VCaP (cell line): Measurements from ENCODE around the gene ADGRG6.
A peak's percentile ranks its signal among the peaks of the same experiment; 100 is the strongest.

Experiments used
- H3K27ac ChIP-seq: fragments of 450-650 bp; 2 replicates; pipeline ENCODE4 v1.5.1; 2017
- TF ChIP-seq, protein P1 (sequence below): fragments of 450-650 bp; conservative IDR thresholded peaks from 2 replicates; pipeline ENCODE4 v1.5.1; 2017; ENCODE audit warnings: mild to moderate bottlenecking, moderate library complexity

Gene ADGRG6

DNA sequence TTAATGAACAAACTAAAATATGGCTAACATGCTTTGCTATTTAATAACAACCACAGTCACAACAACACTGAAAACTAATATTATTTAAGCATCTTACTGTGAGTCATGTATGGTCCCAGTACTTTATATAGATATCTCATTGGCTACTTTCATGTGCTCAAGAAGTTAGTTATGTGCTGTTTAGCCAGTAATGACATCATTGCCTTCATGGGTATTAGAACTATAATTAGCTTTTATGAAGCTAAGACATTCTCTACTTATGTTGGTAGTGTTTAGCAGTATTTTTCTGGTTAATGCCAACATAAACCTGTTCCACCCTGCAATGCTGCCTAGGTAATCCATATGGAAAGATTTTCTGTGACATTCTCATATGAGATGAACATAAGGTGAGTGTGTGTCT lies 56.1 kb downstream of the ADGRG6 start:
- H3K27ac ChIP-seq = no peak overlapping the region; the same call in 1 of the 2 replicates

DNA sequence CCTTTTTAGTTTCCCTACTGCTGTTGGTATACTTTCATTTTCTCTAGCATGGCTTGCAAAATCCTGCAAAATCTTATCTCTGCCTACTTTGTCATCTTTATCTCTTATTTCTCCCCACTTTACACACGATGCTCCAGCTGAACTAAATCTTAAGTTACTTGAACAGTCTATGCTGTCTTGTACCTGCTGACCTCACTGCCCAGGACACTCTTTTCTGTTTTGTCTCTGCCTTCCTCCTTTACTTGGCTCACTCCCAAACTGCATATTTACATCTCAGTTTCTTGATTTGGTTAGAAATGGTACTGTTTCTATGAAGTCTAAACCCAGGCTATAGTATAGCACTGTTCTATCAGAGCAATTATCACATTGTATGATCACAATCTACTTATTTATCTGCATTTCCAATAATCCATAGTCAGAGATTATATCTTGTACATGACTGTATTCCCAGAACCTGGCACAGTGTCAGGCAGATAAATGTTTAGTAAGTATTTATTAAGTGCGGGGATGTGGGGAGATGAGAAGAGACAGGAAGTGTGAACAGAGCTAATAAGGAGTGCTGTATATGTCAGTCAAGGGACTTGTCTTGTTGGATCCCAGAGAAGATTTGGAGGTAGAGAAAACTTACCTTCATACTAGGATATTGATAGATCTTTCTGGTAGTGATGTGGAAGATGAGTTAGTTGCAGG lies 57.6 kb downstream of the ADGRG6 start:
- TF ChIP-seq, protein P1, sequence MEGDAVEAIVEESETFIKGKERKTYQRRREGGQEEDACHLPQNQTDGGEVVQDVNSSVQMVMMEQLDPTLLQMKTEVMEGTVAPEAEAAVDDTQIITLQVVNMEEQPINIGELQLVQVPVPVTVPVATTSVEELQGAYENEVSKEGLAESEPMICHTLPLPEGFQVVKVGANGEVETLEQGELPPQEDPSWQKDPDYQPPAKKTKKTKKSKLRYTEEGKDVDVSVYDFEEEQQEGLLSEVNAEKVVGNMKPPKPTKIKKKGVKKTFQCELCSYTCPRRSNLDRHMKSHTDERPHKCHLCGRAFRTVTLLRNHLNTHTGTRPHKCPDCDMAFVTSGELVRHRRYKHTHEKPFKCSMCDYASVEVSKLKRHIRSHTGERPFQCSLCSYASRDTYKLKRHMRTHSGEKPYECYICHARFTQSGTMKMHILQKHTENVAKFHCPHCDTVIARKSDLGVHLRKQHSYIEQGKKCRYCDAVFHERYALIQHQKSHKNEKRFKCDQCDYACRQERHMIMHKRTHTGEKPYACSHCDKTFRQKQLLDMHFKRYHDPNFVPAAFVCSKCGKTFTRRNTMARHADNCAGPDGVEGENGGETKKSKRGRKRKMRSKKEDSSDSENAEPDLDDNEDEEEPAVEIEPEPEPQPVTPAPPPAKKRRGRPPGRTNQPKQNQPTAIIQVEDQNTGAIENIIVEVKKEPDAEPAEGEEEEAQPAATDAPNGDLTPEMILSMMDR = no peak
- H3K27ac ChIP-seq = peak overlapping the region; percentile 15; the same call in 1 of the 2 replicates

More for the DNA sequence above, 56.1 kb downstream of the ADGRG6 start:
- TF ChIP-seq, protein P1 = no peak

DNA sequence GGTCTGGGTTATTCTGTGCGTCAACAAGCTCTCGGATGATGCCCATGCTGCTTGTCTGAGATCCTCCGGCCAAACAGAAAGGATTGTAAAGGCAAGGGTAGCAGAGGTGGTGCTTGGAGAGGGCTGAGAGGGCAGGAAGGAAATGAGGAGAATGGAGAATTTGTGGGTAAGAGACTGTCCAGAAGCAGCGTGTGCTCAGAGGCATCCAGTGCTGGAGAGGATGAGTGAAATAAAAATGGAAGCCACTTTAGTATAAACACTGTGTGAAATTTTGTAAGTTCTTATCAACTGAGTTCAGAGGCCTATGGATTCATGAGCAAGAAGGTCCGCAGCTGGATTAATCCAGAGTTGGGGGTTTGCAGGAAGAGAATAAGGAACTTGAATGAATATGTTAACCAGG lies 59.5 kb downstream of the ADGRG6 start:
- H3K27ac ChIP-seq = no peak overlapping the region
- TF ChIP-seq, protein P1 = no peak

DNA sequence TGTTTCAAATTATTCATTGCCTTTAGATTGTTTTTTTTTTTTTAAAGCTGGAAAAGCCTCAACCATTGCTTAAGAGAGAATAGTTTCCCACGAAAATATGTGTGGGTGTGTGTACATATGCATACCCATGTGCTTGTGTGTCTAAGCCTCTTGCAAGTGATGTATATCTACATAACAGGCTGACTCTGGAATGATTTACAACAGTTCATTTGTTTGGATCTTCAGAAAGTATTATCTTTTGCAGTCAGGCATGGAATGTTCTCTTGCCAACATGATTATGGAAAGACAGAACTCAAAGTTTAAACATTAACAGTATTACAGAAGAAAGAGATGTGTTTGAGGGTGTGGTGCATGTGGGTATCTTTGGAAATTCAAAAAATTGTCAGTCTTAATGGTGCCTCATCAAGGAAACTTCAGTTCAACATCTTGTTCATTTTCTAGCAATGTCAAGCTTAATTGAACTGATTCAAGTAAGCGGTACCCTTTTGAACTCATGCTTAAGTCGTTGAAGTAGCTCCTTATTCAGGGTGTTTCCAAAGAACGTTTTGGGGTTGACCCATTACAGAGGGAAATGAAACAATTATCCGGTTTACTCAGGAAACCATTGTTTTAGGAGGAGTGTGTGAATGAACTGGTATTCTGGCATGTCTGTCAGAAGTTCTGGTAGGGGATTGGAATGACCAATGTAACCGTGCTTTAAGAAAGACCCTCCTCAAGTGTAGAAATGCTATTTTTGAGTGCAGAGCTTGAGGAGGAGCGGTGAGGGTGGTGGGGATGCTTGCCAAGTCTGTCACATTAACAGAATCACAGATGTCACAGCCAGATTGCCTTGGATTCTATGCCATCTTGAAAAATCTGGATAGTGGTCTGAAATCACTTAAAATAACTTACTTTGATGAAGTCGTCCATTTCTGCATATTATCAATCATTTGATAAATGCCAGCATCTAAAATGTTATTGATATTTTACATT lies 60.3 kb downstream of the ADGRG6 start:
- no peak overlapping the region for H3K27ac ChIP-seq
- TF ChIP-seq, protein P1 = no peak

DNA sequence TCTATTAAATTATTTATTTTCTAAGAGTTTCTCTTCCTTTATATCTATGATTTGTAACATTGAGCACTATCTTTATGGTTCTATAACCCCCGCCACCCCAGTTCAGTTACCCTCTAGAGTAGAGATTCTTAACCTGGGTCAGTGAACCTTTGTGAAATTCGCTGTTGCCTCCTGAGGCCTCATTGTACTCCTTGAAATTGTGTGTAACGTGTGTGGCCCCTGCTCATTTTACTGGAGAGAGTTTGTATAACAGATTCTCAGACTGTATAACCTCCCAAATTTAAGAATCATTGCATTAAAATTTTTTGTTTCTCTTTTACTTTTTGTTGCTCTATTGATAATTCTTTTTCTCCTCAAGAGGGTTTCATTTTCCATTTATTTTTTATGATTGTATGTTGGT lies 65.3 kb downstream of the ADGRG6 start:
- TF ChIP-seq, protein P1 = no peak
- peak overlapping the region; percentile 50 for H3K27ac ChIP-seq

DNA sequence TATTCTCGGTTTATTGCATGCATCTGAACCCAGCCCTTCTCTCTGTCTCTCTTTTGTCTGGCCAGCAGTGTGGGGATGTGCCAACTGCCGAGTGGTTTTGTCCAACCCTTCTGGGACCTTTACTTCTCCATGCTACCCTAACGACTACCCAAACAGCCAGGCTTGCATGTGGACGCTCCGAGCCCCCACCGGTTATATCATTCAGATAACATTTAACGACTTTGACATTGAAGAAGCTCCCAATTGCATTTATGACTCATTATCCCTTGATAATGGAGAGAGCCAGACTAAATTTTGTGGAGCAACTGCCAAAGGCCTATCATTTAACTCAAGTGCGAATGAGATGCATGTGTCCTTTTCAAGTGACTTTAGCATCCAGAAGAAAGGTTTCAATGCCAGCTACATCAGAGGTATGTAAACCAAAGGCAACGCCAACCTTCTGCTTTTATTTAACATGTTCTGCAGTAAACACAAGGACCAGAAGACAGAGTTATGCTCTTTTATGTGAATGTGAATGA lies 65.8 kb downstream of the ADGRG6 start:
- TF ChIP-seq, protein P1 = no peak
- peak overlapping the region; percentile 50 for H3K27ac ChIP-seq

DNA sequence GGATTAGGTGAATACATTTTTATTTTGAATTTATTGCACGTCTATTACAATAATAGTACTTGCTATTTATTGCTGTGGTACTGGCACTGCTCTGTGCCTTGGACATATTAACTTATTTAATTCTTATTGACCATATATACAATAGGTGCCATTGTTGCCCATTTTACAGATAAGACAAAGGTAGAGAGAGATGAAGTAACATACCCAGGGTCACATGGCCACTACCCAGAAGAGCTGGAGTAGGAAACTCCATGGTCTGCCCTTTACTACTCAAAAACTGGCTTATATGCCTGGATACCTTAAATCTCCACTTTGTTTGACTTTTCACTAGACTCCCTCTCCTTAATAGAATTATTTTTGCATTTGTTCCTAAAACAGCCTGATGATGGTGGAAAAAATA lies 67.5 kb downstream of the ADGRG6 start:
- H3K27ac ChIP-seq = no peak overlapping the region
- TF ChIP-seq, protein P1 = no peak
